K562 (cell line): ENCODE data around the gene TIMM10.

ENCODE experiments used
- BDP1 ChIP-seq: IDR thresholded peaks from 3 replicates; pipeline ENCODE4 v1.6.1; 2011; ENCODE audit not compliant: insufficient read length, insufficient read depth
- CHD4 ChIP-seq: fragments of 200-600 bp; sonication (generic); IDR thresholded peaks from 3 replicates; pipeline ENCODE4 v1.6.1; 2012; ENCODE audit warnings: low read depth, mild to moderate bottlenecking, mixed read lengths, low read length, inconsistent platforms; ENCODE audit not compliant: insufficient read depth, insufficient replicate concordance, poor library complexity, severe bottlenecking
- EGR1 ChIP-seq: fragments of 450-650 bp; conservative IDR thresholded peaks from 2 replicates; pipeline ENCODE4 v1.6.1; 2017; ENCODE audit warnings: mild to moderate bottlenecking
- JUNB ChIP-seq: fragments of 450-650 bp; formaldehyde crosslinking; conservative IDR thresholded peaks from 2 replicates; pipeline ENCODE4 v1.4.0; 2020; ENCODE audit warnings: mild to moderate bottlenecking
- MAFK ChIP-seq: IDR thresholded peaks from 2 replicates; pipeline ENCODE4 v1.6.1; 2011; ENCODE audit warnings: low read length, improper control_type of control experiment
- MEF2D ChIP-seq: conservative IDR thresholded peaks from 2 replicates; pipeline ENCODE4 v1.6.1; 2016; ENCODE audit warnings: low read depth, missing genetic modification characterization, missing compliant biosample characterization
- POLR2AphosphoS5 ChIP-seq: IDR thresholded peaks from 2 replicates; pipeline ENCODE4 v1.6.1; 2011; ENCODE audit warnings: mild to moderate bottlenecking, low read depth, low read length, moderate library complexity; ENCODE audit not compliant: control insufficient read depth, insufficient read depth
- SMAD4 ChIP-seq: fragments of 250-450 bp; sonication (Bioruptor Pico); conservative IDR thresholded peaks from 2 replicates; pipeline ENCODE4 v1.8.0; 2021; ENCODE audit warnings: inconsistent platforms, mild to moderate bottlenecking, moderate library complexity
- TAF1 ChIP-seq: IDR thresholded peaks from 2 replicates; pipeline ENCODE4 v1.6.1; 2011; ENCODE audit warnings: mild to moderate bottlenecking, low read length, moderate library complexity; ENCODE audit not compliant: insufficient read depth, control insufficient read depth, severe bottlenecking; ENCODE audit errors: extremely low read depth
- ZBTB34 ChIP-seq: fragments of 250-450 bp; sonication (Bioruptor Pico); IDR thresholded peaks from 2 replicates; pipeline ENCODE4 v1.8.0; 2021; ENCODE audit warnings: mild to moderate bottlenecking, moderate library complexity

GRCh38 chr11:57543593-57543992, 13.0 kb upstream of the TIMM10 start:
- TF ChIP-seq TAF1 (no peak), CHD4 (no peak), MAFK (no peak), BDP1 (no peak), EGR1 (no peak), POLR2AphosphoS5 (no peak), MEF2D (no peak), ZBTB34 (CRISPR knock-in tag) (no peak), JUNB (CRISPR knock-in tag) (no peak), SMAD4 (CRISPR knock-in tag) (no peak)
